ENCODE measurements around the gene HOXC12.

Gene HOXC12

GRCh38 chr12:54000116-54001114 lies 45.7 kb downstream of the HOXC12 start, which contains the start of gene HOXC9:
Gene HOXC9 (plus strand): TSS chr12:54000161. CDS start chr12:54000189, 28 bp downstream.
- no peak for DNase-seq
- TF ChIP-seq POLR2A (IDR thresholded peaks at IDR 0.05; ENCODE audit: low read length) (no peak), GATA1 (IDR thresholded peaks at IDR 0.05; ENCODE audit: low read depth, low read length) (no peak)

DNA sequence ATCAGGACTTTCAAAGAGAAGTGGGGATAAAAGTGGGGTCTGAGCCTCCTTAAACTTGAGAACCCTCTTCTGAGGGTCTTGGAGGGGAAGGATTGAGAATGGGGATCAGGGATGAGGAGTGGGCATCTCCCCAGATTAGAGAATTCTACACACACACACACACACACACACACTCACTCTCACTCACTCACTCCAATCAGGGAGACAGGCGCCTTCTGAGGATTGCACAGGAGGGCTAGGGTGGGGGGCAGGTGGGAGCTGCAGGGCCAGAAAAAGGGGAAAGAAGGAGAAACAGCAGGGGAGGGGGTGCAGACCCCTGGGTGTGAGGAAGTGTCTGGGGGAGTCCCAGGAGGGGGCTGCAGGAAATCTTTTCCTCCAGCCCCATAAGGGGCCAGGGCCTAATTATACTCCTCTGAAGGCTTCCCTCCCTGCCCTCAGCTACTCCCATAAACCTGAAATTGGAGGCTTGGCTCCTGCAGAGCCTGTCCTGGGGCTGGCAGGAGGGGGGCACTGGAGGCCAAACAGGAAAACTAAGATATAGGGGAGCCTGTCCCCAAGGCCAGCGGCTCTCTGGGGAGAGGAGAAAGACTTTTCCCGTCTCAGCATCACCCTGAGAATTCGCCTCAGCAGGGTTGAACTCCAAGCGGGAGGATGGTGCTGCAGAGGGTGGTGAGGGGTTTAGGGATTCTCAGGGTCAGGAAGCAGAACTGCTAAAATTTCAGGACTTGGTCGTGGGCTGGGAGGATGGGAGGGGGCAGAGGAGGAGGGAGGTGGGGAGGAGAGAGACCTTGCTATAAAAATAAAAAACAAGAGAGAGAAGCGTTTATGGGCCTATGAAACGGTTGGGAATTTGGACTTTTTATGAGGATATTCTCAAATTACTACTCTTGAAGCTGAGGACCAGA lies 46.8 kb downstream of the HOXC12 start:
- TF ChIP-seq GATA1 (IDR thresholded peaks at IDR 0.05; ENCODE audit: low read depth, low read length), result no peak
- no peak for TF ChIP-seq POLR2A (IDR thresholded peaks at IDR 0.05; ENCODE audit: low read length)
- DNase-seq, result no peak

GRCh38 chr12:54002278-54002914 lies 47.7 kb downstream of the HOXC12 start:
- no peak for DNase-seq
- TF ChIP-seq POLR2A (IDR thresholded peaks at IDR 0.05; ENCODE audit: low read length) (no peak), GATA1 (IDR thresholded peaks at IDR 0.05; ENCODE audit: low read depth, low read length) (no peak)

GRCh38 chr12:54002915-54003389 lies 48.2 kb downstream of the HOXC12 start:
- no peak for DNase-seq
- no peak for TF ChIP-seq GATA1 (IDR thresholded peaks at IDR 0.05; ENCODE audit: low read depth, low read length)
- TF ChIP-seq POLR2A (IDR thresholded peaks at IDR 0.05; ENCODE audit: low read length), result no peak

- TF ChIP-seq POLR2A (IDR thresholded peaks at IDR 0.05; ENCODE audit: low read length) (no peak), GATA1 (IDR thresholded peaks at IDR 0.05; ENCODE audit: low read depth, low read length) (no peak)
- no peak for DNase-seq
Observed at GRCh38 chr12:54003625-54004024, 48.9 kb downstream of the HOXC12 start.

- DNase-seq, result no peak
- no peak for TF ChIP-seq POLR2A (IDR thresholded peaks at IDR 0.05; ENCODE audit: low read length)
Observed at GRCh38 chr12:54004063-54004840, 49.5 kb downstream of the HOXC12 start.

GRCh38 chr12:54004841-54005530 lies 50.3 kb downstream of the HOXC12 start:
- no peak for TF ChIP-seq POLR2A (IDR thresholded peaks at IDR 0.05; ENCODE audit: low read length)
- no peak for TF ChIP-seq GATA1 (IDR thresholded peaks at IDR 0.05; ENCODE audit: low read depth, low read length)
- DNase-seq, result no peak

- TF ChIP-seq POLR2A (IDR thresholded peaks at IDR 0.05; ENCODE audit: low read length), result no peak
- TF ChIP-seq GATA1 (IDR thresholded peaks at IDR 0.05; ENCODE audit: low read depth, low read length), result no peak
- no peak for DNase-seq
Observed at GRCh38 chr12:54005531-54005852, 50.8 kb downstream of the HOXC12 start.

- TF ChIP-seq POLR2A (IDR thresholded peaks at IDR 0.05; ENCODE audit: low read length) (no peak), GATA1 (IDR thresholded peaks at IDR 0.05; ENCODE audit: low read depth, low read length) (no peak)
- peak; percentile 76 to 89 for DNase-seq
Observed at GRCh38 chr12:54005853-54006558, 51.3 kb downstream of the HOXC12 start.

- DNase-seq, result no peak
- TF ChIP-seq POLR2A (IDR thresholded peaks at IDR 0.05; ENCODE audit: low read length), result no peak
- TF ChIP-seq GATA1 (IDR thresholded peaks at IDR 0.05; ENCODE audit: low read depth, low read length), result no peak
Observed at GRCh38 chr12:54006559-54007220, 52.0 kb downstream of the HOXC12 start.

GRCh38 chr12:54007538-54008259 lies 53.0 kb downstream of the HOXC12 start:
- TF ChIP-seq POLR2A (IDR thresholded peaks at IDR 0.05; ENCODE audit: low read length) (no peak), GATA1 (IDR thresholded peaks at IDR 0.05; ENCODE audit: low read depth, low read length) (no peak)
- DNase-seq, result no peak
